ENCODE data around the gene EIPR1.

EIPR1 gene

GRCh38 chr2:3145471-3146021, 232.1 kb downstream of the EIPR1 start:
- DNase-seq, result no peak

GRCh38 chr2:3144856-3145255, 232.8 kb downstream of the EIPR1 start:
- no peak for DNase-seq

- peak; percentile 26 for DNase-seq
Measured at GRCh38 chr2:3143602-3144001, 234.0 kb downstream of the EIPR1 start.

GRCh38 chr2:3142961-3143571, 234.6 kb downstream of the EIPR1 start:
- DNase-seq, result peak; percentile 34

GRCh38 chr2:3142210-3142609, 235.4 kb downstream of the EIPR1 start:
- DNase-seq, result peak; percentile 22

- peak; percentile 30 for DNase-seq
Measured at GRCh38 chr2:3141696-3142095, 235.9 kb downstream of the EIPR1 start.

GRCh38 chr2:3139906-3140305, 237.7 kb downstream of the EIPR1 start:
- DNase-seq, result no peak

Measured in activated CD8-positive, alpha-beta memory T cell treated with anti-CD3 and anti-CD28 coated beads, Interleukin-2, amount 50 U/mL, for 48 hours (primary cell).